Stimulated activated CD8-positive, alpha-beta memory T cell treated with anti-CD3 and anti-CD28 coated beads, Interleukin-2, amount 100 ng/mL, for 1 hour (primary cell): ENCODE results near the gene MPP1.

ENCODE experiments used
- DNase-seq, 2 donors: peaks; one replicate each; pipeline ENCODE4 v3.0.0-alpha.2; 2020; ENCODE audit warnings: low read depth in 2 of 2

Gene MPP1

DNA sequence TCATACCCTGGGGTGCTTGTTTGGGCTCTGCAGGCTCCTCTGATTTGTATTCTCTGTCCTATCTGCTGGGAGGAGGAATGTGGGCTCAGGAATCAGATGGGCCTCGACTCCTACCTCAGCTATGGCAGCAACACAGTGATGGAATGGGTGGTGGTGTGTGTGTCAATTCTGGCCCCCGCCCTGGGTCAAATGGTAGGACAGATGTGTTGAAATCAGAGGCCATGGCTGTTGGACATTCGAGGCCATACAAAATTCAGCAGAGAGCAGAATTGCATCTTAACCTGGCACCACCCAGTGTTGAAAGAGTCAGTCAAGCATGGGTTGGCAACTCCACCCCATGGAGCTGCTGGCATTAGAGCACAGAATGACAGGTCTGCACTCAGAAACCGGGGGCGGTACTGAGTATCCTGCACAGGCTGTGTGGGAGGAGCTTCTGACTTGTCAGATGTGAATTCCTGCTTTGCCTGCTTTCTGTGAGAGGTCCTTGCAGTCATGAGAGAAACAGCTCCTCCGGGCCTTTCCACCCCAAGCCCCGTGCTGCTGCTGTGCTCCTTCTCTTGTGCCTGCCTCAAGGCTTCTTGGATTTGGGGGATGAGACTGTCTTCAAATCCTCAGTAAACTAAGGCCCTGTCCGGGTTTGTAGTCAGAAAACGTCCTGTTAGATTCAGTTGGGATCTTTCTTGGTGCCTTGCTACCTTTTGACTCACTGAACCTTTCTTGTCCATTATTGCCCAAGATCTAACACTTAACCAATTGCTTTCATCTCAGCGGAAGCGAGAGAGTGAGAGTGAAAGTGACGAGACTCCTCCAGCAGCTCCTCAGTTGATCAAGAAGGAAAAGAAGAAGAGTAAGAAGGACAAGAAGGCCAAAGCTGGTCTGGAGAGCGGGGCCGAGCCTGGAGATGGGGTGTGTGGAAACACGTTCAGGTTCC lies 29.6 kb downstream of the MPP1 start:
- no peak for DNase-seq

DNA sequence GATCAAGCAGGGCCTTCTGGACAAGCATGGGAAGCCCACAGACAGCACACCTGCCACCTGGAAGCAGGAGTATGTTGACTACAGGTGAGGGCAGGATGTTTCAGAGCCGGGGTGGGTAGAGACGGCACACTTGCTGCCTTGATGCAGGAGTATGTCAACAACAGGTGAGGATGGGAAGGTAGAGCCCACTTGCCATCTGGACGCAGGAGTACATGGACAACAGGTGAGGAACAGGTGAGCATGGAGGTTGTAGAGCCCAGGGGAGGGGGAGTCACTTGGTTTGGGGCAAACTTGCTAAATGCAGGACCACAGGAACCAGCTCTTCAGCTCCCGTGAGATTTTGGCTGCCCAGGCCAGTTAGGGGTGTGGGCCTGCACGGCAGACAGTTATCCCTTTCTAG lies 30.7 kb downstream of the MPP1 start:
- no peak for DNase-seq

DNA sequence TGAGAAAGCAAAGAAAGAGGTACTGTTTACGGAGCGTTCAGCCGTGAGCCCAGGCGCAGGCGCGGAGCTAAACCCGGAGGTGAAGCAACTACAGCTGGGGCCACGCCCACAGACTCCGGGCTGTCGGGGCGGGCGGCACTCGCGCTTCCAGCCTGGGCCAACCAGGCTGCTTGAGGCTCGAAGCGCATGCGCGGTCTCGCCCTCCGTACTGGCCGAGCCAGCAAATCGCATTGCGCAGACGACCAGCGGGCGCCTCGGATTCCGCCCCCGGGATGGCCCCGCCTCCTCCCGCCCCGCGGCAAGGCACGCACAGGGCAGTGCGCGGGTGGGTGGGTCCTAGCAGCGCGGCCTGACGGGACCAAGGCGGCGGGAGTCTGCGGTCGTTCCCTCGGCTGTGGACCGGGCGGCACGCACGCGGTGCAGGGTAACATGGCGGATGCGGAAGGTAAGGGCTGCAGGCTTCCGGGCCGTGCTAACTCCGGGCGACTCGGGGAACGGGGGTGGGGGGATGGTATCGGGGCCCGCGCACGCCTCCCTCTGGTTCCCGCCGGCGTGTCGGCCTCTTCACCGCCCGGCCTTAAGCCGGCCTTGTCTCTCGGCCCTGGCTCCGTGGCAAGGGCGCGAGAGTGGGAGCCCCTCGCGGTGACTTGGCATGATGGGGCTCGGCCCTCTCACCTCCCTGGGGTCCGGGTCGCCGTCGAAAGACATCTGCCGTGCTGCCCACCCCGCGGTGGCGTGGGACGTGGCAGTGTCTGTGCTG lies 42.6 kb downstream of the MPP1 start, which contains the start of gene DKC1:
TSS of gene DKC1 (plus strand) at position 328 of the 760 bp plus-strand sequence. CDS start at position 430, 102 bp downstream.
- peak; percentile 85 to 90 for DNase-seq

DNA sequence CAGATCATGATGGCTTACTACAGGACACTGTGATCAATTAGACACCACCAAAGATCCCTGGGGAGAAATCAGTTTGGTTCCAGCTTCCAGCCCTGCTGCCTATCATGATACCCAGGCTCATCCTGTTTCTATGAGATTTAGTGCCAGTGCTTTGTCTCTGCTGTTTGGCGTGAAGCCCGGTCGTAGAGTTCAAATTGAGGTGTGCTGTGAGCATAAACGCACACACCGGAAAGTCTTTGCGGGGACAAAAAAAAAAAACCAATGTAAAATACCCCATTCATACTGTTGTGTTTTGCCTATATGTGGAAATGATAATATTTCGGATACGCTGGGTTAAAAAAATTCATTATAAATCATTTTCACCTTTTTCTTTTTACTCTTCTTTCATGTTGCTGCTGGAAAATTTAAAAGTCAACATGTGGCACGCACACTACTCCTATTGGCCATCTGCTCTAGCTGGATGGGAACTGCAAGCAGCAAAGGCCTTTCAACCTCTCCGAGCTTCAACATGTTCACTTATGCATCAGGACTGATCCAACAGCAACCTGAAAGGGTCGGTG lies 43.2 kb downstream of the MPP1 start:
- no peak for DNase-seq

DNA sequence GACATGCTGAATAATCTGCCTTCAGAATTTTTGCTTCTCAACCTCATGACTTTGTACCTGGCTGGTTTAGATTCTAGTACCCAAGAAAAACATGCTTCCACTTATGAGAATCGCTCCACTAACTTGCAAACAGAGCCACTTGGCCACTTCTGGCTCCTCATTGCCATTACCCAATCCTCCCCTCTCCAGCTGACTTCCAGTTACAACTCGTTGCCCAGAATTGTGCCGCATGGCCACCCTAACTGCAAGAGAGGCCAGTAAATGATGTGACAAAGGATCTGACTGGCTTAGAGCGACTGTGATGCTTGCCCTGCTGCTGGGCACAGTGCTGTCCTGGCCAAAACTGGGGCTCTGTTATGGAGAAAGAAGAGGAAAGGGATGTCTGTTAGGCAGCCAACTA lies 46.6 kb downstream of the MPP1 start:
- no peak for DNase-seq

DNA sequence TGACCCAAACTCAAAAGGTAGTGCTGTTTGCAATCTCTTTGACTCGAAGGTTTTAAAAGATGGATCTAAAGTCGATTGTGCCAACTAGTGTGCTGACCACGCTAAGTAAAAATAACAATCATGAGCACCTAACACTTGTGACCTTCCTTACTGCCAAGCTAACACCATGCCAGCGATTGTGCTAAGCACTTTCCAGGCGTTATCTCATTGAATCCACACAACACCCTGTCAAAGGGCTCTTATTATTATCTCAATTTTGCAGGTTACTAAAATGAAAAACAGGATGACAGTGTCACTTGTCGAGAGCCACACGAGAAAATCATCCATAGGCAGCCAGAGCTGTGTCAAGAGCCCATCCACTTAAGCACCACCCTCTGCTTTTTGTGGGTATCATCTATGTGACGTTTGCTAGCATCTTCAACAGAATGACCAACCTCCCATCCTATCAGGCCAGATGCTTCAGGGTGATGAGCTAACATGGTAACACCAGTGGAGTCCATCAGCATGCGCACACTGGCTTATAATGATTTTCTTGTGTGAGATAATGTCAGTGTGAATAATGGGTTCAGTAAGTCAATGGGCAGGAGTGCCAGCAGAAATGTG lies 53.5 kb downstream of the MPP1 start:
- no peak for DNase-seq

DNA sequence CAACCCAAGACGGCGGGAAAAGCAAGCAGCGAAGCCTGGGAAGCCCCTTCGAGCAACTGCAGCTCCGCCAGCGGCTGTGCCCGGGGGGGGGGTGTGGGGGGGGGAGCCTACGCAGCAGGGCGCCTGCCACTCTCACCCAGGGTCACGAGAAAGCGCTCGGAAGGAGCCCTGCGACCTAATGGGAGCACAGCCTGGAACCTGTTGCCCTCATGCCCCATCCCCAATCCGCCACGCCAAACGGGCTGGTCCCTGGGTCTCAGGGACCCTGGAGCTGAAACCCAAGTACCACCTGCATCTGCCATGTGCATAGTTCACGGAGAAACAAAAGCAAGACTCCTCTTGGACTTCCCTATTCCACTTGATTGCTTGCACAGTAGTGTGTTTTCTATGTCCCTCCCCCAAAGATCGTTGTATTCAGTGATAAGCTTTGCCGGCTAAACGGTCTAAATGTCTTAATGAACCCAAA lies 54.0 kb downstream of the MPP1 start:
- DNase-seq = no peak

DNA sequence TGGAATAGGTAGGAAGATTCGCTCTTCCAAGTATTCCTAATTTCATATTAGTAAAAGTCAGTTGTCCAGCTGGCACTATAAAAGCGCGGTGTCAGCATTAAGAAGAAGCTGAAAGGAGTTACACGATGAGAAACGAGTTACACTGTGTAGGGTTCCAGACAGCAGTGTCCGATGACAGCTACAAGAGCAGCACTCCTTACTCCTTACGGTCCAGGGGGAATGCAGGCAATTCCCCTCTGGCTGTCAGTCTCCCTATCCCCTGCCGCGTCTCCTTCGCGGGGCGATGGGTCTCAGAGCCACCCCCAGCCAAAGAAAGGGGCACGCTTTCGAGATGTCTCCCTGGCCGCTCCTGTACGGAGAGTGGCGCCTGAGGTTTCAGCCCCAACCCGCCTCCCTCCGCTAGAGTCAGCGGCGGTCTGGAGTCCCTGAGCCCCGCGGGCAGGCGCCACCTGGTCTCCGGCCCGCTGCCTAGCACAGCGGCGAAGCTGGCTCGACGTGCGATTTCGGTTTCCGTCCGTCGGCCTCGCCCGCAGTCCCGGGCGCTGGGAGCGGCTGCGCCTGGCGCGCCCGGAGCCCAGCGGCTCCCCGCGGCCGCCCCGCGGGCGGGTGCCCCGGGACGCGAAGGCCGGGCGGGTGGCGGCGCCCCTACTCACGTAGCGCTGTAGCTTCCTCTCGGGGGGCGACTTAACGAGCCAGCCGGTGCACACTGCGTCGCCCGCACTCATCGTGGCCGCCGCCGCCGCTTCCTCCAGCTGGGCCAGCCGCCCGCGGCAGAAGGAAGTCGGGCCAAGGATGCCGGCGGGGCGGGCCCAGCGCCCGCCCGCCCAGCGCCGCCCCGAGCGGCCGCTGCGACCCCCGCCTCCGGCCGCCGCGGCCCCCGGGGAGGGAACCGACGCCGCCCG lies 54.7 kb downstream of the MPP1 start, which contains the start of gene GAB3:
TSS of gene GAB3 (minus strand) at position 777 of the 902 bp plus-strand sequence. CDS start at position 725, 52 bp downstream.
- no peak for DNase-seq

DNA sequence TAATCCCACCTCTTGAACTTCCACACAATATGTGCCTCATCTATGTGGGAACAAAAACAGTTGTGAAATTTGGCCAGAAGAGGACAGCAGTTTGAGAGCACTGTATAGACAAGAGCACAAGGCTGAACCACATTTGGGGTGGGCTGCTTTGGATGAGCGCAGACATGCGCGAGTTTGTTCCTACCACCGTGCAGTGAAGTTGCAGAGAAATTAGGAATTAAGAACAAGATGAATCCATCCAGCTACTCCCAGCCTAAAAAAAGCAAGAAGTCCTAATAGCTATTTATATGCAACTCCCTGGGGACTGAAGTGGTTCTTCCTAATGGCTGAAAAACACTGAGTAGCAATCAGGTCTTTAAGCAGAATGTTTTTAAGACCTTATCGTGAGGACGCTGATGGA lies 55.4 kb downstream of the MPP1 start:
- DNase-seq = no peak

DNA sequence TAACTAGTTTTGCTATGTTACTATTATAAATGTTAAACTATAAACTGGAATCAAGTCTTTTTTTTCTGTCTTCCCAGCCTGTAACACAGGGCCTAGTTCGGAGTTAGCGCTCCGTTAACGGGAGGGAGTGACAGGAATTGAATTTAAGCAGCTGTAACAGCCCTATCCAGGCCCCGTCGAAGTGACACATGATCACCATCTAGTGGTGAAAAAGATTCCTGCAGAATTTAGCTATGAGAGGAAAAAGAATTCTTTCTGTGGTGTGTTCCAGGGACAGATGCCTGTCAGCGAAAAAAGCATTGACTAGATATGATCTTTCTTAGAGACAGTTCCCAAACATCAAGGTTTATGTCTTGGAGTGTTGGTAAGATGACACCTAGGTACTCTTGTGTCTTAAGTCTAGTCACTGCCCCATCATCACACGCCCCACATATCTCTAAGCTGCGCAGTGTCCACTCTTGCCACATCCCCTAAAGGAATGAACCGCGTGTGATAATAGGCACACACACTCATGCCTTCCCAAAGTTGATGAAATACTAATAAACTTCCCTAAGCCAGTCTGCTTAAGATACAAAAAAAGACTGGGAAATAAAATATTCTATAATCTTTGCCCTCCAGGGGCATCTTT lies 56.5 kb downstream of the MPP1 start:
- DNase-seq = no peak

DNA sequence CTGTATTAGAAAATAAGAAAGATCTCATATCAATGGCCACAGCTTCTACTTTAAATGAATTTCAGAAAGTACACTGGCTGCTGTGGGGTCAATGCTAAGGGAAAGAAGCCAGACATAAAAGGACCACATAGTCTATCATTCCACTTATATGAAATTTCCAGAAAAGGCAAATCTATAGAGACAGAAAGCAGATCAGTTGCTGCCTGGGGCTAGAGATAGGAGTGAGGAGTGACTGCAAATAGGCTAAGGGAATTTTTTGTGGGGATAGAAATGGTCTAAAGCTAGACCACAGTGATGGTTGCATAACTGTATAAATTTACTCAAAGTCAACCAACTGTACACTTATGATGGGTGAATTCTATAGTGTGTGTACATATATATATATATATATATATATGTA lies 62.7 kb downstream of the MPP1 start:
- DNase-seq = no peak

DNA sequence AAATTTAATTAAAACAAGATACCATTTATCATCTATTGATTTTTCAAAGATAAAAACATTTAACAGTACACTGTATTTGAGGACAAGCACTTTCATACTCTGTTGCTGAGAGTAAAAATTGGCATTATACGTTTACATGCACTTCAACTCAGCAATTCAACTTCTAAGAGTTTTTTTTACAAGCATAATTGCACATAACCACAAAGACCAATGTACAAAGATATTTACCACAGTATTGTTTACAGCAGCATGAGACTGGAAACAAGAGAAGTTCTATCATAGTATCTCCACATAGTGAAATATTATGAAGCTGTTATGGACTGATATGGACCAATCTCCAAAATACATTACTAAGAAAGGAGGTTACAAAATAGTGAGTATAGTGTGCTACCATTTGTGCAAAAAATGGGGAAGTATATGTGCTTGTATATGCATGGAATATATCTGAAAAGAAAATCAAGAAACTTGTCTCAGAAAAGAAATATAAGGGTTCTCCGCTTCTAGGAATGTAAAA lies 65.3 kb downstream of the MPP1 start:
- DNase-seq = no peak

DNA sequence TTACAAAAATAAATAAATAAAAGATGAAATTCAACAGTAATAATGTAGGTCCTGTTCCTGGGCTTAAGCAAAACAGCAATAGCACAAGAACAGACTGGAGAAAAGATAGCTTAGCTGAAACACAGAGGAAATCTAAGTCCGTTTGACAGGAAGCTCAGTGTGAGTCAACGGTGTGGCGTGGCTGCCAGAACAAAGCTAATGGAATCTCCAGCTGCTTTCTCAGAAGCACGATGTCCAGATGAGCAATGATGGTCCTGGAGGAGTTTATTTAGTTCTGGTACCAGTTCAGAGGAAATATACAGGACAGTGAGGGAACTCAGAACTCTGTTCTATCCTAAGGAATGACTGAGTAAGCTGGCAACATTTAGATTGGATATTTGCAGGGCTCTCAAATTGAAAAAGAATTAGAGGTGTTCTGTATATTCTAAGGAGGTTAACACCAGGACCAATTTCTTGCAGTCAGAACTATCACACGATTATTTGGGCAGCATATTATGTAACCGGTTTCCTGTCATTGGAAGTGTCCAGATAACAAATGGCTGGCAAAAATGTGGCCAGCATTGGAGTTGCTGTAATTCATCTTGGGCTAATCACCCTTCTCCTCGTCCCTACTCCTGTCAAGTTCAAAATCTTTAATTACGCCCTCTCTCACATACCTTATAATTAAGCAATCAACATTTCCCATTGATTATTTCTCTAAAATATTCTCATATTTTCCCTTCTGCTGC lies 67.1 kb downstream of the MPP1 start:
- no peak for DNase-seq

DNA sequence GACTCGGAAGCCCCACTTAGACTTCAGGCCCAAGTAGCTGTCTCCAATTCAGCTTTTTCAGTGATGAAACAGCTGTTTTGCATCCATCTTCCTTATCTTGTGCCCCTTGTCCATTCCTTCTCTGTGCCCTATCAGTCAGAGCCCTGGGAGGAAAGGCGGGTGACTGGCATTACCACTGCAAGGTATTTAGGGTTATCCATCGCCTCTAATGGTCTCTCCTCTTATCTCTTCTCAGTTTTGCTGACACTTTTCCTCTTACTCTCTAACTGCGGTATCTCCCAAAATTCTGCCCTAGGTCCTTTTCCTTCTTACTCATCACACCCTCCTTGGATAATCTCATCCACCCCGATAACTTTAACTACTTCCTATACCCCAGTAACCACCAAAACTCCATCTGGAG lies 68.1 kb downstream of the MPP1 start:
- no peak for DNase-seq

DNA sequence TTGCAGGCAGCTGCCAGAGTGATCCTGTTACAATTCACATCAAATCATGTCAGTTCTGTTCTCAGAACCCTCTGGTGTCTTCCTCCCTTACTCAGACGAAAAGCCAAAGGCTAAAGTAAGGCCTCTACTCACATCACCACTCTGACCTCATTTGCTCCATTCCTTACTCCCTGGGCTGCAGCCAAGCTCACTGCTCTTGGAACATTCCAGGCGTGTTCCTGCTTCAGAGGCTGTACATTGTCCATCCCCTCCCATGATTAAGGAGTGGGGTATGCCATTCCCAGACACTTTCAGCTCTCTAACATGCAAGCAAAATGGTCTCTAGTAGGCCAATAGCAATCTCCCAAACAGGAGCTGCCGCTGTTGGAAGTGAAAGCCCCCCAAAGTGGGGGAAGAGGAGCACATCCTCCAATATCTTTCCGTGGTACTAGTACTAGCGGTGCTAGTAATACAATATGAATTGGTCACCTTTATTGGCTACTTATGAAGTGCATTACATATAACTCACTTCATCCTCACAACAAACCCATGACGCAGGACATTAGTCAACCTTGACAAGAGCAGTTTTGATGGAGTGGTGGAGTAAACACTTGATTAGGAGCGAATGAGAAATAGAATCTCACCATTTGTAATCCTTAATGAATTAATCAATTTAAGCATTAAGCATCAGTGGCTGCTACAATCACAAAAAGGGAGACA lies 69.4 kb downstream of the MPP1 start:
- DNase-seq = no peak

DNA sequence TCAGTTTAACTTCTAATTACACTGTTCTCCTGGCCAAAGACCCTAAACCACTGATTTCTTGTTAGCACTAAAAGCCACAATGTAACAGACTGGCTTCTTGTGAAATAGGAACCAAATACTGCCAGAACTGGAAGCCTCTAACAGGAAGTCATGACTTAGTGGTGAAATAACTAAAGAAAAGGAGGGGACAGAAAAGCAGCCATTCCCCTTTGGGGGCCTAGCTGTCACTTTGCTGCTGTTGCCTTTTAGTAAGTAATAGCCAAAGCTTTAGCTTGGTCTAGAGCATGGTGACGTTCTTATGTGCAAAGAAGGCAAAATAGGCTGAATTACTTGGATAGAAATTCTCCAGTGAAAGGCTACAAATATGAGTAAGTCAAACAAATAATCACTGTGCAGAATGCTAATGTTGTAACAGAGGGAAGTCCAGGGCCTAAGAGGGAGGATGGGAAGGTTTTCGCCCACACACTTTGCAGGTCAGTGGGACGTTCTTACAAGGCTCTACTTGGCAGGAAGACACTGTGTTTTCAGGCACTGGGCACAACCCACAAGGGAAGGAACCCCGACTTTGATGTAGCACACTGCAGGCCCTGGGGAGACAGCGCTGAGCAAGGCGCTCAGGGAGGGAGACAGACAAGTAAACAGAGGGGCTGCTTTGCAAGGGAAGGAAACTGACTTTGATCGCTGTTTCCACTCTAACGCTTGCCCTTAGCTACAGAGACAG lies 71.1 kb downstream of the MPP1 start:
- no peak for DNase-seq

DNA sequence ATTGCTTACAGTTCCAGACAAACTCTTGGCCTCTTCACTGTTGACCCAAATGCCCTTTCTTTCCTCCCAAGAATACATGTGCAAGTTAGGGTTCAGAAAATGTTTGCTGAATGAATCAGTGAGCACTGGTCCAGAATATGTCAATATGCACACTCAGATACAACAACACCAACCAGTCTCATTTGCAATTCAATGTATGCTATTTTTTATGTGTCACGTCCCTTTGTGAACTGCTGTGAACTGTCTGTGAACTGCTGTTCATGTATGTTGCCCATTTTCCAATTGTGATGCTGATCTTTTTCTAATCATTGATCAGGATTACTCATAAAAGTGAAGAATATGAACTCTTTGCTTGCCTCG lies 72.2 kb downstream of the MPP1 start:
- no peak for DNase-seq

DNA sequence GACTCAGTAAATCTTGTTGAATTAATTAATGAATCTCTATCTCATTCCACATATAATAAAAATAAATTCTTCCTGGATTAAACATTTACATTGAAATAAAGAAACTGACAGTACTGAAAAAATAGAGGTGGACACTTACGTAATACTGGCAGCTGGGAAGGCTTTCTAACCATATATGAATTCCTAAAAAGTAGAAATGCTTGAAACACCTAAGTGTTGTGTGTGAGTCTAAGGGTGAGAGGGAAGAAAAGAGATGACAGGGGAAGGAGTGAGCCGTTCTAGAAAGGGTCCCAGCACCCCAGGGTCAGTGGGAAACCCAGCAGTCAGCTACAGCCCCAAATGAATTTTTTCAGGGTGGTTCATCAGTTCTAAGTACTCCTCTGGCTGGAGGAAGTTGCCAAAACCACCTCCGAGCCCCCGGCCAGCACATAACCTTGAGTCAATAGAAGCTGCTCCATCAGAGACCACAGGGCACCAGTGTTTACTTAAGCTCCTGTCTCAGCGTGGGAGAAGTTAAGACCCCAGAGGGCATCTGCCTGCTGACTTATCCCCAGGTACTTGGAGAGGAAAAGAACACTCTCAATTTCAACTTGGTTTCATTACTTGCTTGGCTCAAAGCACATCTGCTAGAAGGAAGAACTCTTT lies 72.7 kb downstream of the MPP1 start:
- no peak for DNase-seq
